HEK293 (cell line): ENCODE measurements around the gene HOXC10.

ENCODE experiments used
- ZNF114 ChIP-seq: fragments of 450-650 bp; formaldehyde crosslinking; IDR thresholded peaks from 2 replicates; pipeline ENCODE4 v1.5.0; 2017; ENCODE audit warnings: missing biosample characterization, missing genetic modification characterization
- ZNF830 ChIP-seq: fragments of 450-650 bp; IDR thresholded peaks from 2 replicates; pipeline ENCODE4 v1.5.0; 2018; ENCODE audit warnings: missing biosample characterization, missing genetic modification characterization, low read depth, mild to moderate bottlenecking, moderate library complexity
- TF ChIP-seq, protein P1 (sequence below): fragments of 450-650 bp; formaldehyde crosslinking; IDR thresholded peaks from 2 replicates; pipeline ENCODE4 v1.5.1; 2016; ENCODE audit warnings: missing biosample characterization, missing genetic modification characterization

DNA sequence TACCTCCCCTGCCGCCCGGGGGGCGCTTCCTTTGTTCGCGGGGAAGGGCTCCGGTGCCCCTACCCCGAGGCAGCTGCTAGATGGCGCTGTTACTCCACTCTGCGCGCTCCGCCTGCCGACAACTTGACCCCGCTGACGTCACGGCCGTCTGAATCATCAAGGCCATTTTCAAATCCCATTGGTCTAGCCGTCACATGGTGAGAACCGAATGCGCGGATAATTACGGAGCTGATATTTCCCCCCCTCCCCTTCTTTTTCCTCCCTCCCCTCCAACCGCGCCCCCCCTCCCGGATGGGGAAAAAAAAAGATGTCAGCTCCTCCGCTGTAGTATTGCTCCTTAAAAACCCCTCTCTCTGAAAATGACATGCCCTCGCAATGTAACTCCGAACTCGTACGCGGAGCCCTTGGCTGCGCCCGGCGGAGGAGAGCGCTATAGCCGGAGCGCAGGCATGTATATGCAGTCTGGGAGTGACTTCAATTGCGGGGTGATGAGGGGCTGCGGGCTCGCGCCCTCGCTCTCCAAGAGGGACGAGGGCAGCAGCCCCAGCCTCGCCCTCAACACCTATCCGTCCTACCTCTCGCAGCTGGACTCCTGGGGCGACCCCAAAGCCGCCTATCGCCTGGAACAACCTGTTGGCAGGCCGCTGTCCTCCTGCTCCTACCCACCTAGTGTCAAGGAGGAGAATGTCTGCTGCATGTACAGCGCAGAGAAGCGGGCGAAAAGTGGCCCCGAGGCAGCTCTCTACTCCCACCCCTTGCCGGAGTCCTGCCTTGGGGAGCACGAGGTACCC lies at the start of gene HOXC10:
- TF ChIP-seq, protein P1, sequence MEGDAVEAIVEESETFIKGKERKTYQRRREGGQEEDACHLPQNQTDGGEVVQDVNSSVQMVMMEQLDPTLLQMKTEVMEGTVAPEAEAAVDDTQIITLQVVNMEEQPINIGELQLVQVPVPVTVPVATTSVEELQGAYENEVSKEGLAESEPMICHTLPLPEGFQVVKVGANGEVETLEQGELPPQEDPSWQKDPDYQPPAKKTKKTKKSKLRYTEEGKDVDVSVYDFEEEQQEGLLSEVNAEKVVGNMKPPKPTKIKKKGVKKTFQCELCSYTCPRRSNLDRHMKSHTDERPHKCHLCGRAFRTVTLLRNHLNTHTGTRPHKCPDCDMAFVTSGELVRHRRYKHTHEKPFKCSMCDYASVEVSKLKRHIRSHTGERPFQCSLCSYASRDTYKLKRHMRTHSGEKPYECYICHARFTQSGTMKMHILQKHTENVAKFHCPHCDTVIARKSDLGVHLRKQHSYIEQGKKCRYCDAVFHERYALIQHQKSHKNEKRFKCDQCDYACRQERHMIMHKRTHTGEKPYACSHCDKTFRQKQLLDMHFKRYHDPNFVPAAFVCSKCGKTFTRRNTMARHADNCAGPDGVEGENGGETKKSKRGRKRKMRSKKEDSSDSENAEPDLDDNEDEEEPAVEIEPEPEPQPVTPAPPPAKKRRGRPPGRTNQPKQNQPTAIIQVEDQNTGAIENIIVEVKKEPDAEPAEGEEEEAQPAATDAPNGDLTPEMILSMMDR (tag by site-specific recombination), result peak; percentile 81
- TF ChIP-seq ZNF830 (no peak), ZNF114 (tag by site-specific recombination) (no peak)
